A673 (cell line): Measurements from ENCODE around the gene MRGPRX2.

ENCODE experiments used
- CTCF ChIP-seq: fragments of 300-800, 200-600 bp; sonication (generic); conservative IDR thresholded peaks from 2 replicates; pipeline ENCODE4 v1.5.1; 2017; ENCODE audit warnings: low read depth, mild to moderate bottlenecking, antibody characterized with exemption, low read length, moderate library complexity, mixed read lengths
- EZH2 ChIP-seq: fragments of 200-600 bp; sonication (generic); IDR thresholded peaks from 2 replicates; pipeline ENCODE4 v1.6.1; 2017; ENCODE audit warnings: borderline replicate concordance, low read depth, mild to moderate bottlenecking, mixed read lengths, antibody characterized with exemption, low read length; ENCODE audit not compliant: poor library complexity, severe bottlenecking

DNA sequence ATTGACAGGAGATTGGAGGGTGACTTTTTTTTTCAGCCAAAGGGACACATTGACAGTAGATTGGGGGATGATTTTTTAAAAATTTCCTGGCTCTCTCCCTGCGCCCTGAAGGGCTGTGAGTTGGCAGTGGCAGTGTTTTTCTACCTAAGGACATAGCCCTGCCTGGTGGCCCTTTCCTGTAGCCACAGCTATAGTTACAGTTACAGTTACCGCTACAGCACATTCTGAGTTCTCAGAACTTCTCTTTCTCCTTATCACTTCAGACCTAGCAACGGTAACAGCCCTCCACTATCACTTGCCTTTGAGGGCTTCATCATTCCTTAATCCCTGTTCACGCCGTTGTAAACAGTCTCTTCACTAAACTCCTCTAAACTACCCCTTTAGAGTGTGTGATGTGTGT is 684 bp downstream of the MRGPRX2 start:
- TF ChIP-seq EZH2 (no peak), CTCF (no peak)
